Bronchial epithelial cell (primary cell): ENCODE data around the gene SUPT6H. TPM values are rescaled to one million over a fixed set of nuclear protein-coding genes. Genes with fewer than 3 reads are reported as not detected.

Source experiments
- DNase-seq: peaks from one replicate; pipeline ENCODE4 v3.0.0-alpha.2; 2010; ENCODE audit warnings: low read depth
- FAIRE-seq: peaks from 2 replicates; lab custom pipeline; 2011; peaks lifted over from hg19 to GRCh38; lab: Jason Lieb, UNC
- H3K27me3 ChIP-seq: 2 replicates; pipeline ENCODE4 v1.5.1; 2011; ENCODE audit warnings: low read length; ENCODE audit not compliant: control insufficient read depth, insufficient read depth
- H3K36me3 ChIP-seq: 2 replicates; pipeline ENCODE4 v1.5.1; 2011; ENCODE audit warnings: low read length; ENCODE audit not compliant: control insufficient read depth, insufficient read depth
- H3K4me3 ChIP-seq: 2 replicates; pipeline ENCODE4 v1.5.1; 2011; ENCODE audit warnings: mild to moderate bottlenecking, low read depth, low read length, control low read depth
- CTCF ChIP-seq: IDR thresholded peaks from 2 replicates; pipeline ENCODE4 v1.5.1; 2011; ENCODE audit warnings: mild to moderate bottlenecking, moderate library complexity, low read length, control low read depth, inconsistent platforms; ENCODE audit not compliant: insufficient read depth, severe bottlenecking
- total RNA-seq: library from RNA; depleted of rRNA; stranded (reverse); fragments of >200 nt; gene quantifications from 2 replicates; pipeline ENCODE4 v1.2.1, GENCODE V29; 2014

The SUPT6H gene
- total RNA-seq, 1 donor from 2014 or later, result 23.2 TPM

DNA sequence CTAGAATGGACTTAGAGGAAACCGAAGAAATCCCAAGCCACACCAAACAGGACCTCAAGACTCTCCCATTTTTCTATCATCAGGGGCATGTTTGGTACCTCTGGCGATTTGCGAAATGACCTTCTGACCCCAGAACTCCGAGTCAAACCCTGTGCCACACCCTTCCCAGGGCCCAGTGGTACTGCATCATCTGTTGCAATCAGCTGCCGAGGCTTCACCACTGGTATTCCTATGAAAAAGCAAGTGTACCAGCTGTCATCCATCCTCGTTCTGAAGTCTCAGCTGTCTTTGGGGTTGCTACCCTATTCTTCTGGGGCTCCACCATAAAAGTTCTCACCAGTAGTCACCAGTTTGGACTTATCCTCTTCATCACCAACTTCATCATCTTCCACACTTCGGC lies 45.7 kb upstream of the SUPT6H start:
- no peak overlapping the region for H3K4me3 ChIP-seq
- DNase-seq (no peak), FAIRE-seq (no peak)
- no peaks in the 10 kb centered on the region for H3K27me3 ChIP-seq
- peaks cover 33% of the 10 kb centered on the region for H3K36me3 ChIP-seq
- no peak for TF ChIP-seq CTCF

DNA sequence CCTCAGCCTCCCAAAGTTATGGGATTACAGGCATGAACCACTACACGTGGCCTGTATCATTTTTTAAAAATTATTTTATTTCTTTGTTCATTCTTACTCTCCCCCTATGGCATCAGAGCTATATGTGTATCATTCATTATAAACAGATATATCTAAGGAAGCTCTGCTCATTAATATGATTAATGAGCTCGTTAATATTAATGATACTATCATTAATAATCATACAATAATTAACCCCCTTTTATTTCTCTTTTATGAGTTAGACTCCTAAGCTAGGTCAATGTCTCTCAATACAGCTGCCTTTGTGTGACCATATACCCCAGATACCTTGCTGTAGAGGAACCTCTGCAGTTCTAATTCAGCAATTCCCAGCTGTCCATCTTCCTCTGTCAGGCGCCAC lies 43.5 kb upstream of the SUPT6H start:
- peaks cover 36% of the 10 kb centered on the region for H3K36me3 ChIP-seq
- no peak for FAIRE-seq
- no peak for TF ChIP-seq CTCF

GRCh38 chr17:28620010-28620409 lies 42.0 kb upstream of the SUPT6H start:
- TF ChIP-seq CTCF, result no peak
- Histone ChIP-seq H3K4me3 (no peak overlapping the region), H3K36me3 (peaks cover 34% of the 10 kb centered on the region), H3K27me3 (no peaks in the 10 kb centered on the region)
- no peak for FAIRE-seq
- DNase-seq, result no peak

More for the DNA sequence above, 43.5 kb upstream of the SUPT6H start:
- Histone ChIP-seq H3K27me3 (no peaks in the 10 kb centered on the region), H3K4me3 (no peak overlapping the region)
- DNase-seq, result no peak

DNA sequence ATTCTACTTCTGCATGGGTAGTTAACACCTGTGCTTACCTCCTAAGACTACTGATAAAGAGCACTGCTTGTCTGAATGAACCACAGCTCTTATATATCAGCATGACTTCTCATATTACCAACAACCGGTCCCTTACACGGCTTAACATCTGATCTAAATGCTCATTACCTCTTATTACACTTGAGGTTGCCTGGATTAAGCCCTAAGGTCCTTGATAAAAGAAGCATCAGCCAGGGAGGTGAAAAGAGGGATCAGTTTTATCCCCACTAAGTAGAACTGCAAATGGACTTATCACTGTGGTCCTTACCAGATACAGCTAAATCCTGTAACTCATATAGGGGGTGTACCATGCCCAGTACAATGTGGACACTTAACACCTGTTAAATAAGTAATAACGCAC lies 39.8 kb upstream of the SUPT6H start:
- no peaks in the 10 kb centered on the region for H3K27me3 ChIP-seq
- TF ChIP-seq CTCF, result no peak
- DNase-seq (no peak), FAIRE-seq (no peak)
- H3K4me3 ChIP-seq, result no peak overlapping the region
- H3K36me3 ChIP-seq, result peaks cover 24% of the 10 kb centered on the region

DNA sequence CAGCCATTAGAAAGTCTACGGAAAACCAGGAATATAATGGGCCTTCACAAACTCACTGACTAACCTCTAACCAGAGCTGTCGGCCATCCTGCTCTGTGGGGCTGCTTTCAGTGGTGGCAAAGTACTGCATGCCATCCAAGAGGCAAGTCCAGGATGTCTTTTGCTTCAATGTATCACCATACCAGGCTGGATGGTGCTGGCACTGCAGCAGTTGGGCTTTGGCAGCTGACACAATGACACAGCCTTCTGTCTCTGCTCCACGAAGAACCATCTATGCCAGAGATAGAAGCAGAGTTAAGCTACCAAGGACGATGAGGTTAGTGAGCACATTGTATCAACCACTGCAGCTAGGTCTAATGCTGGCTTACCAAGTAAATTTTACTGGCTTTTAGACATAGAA lies 38.3 kb upstream of the SUPT6H start:
- no peaks in the 10 kb centered on the region for H3K27me3 ChIP-seq
- peaks cover 26% of the 10 kb centered on the region for H3K36me3 ChIP-seq
- FAIRE-seq (no peak), DNase-seq (no peak)
- no peak overlapping the region for H3K4me3 ChIP-seq
- TF ChIP-seq CTCF, result no peak

- DNase-seq (no peak), FAIRE-seq (no peak)
- Histone ChIP-seq H3K36me3 (peaks cover 24% of the 10 kb centered on the region), H3K27me3 (no peaks in the 10 kb centered on the region), H3K4me3 (no peak overlapping the region)
- no peak for TF ChIP-seq CTCF
Measured at GRCh38 chr17:28624148-28624547, 37.9 kb upstream of the SUPT6H start.
